Neural progenitor cell (in vitro differentiated cells): ENCODE data around the gene C2orf69. TPM values are rescaled to one million over a fixed set of nuclear protein-coding genes. Genes with fewer than 3 reads are reported as not detected.
A peak's percentile ranks its signal among the peaks of the same experiment; 100 is the strongest.

ENCODE experiments used
- DNase-seq: peaks from one replicate; pipeline ENCODE4 v3.0.0-alpha.2; 2016; ENCODE audit warnings: low spot score
- H2AFZ ChIP-seq: fragments of 200-600 bp; sonication (generic); replicated peaks from 2 replicates; pipeline ENCODE4 v1.6.1; 2016; ENCODE audit warnings: antibody characterized with exemption
- H3F3A ChIP-seq: fragments of 200-600 bp; sonication (generic); 2 replicates; pipeline ENCODE4 v1.6.1; 2016; ENCODE audit warnings: antibody characterized with exemption, low read depth
- H3K27ac ChIP-seq: fragments of 200-600 bp; sonication (generic); 2 replicates; pipeline ENCODE4 v1.5.1; 2016; ENCODE audit warnings: mild to moderate bottlenecking
- H3K27me3 ChIP-seq: fragments of 200-600 bp; sonication (generic); 2 replicates; pipeline ENCODE4 v1.6.1; 2016; ENCODE audit warnings: mild to moderate bottlenecking, moderate library complexity
- H3K36me3 ChIP-seq: fragments of 200-600 bp; sonication (generic); 2 replicates; pipeline ENCODE4 v1.5.1; 2016
- H3K4me1 ChIP-seq: fragments of 200-600 bp; sonication (generic); 2 replicates; pipeline ENCODE4 v1.6.1; 2016; ENCODE audit warnings: mixed run types
- H3K4me2 ChIP-seq: fragments of 200-600 bp; sonication (generic); 2 replicates; pipeline ENCODE4 v1.6.1; 2016
- H3K4me3 ChIP-seq: fragments of 200-600 bp; sonication (generic); 2 replicates; pipeline ENCODE4 v1.5.1; 2016
- H3K79me2 ChIP-seq: fragments of 200-600 bp; sonication (generic); 2 replicates; pipeline ENCODE4 v1.6.1; 2016; ENCODE audit warnings: low read depth
- H3K9ac ChIP-seq: fragments of 200-600 bp; sonication (generic); 2 replicates; pipeline ENCODE4 v1.6.1; 2016
- H3K9me3 ChIP-seq: fragments of 200-600 bp; sonication (generic); 2 replicates; pipeline ENCODE4 v1.5.1; 2016; ENCODE audit warnings: low read depth
- H4K20me1 ChIP-seq: fragments of 200-600 bp; sonication (generic); 2 replicates; pipeline ENCODE4 v1.6.1; 2016; ENCODE audit warnings: low read depth
- H3K27ac Mint-ChIP-seq: 3 replicates; pipeline ENCODE4 v1.8.0; 2021; ENCODE audit warnings: mixed read lengths
- H3K27me3 Mint-ChIP-seq: 2 replicates; pipeline ENCODE4 v1.8.0; 2022; ENCODE audit warnings: low read depth, mild to moderate bottlenecking, inconsistent platforms, moderate library complexity, mixed read lengths; ENCODE audit not compliant: insufficient read depth
- H3K36me3 Mint-ChIP-seq: 3 replicates; pipeline ENCODE4 v1.8.0; 2021; ENCODE audit warnings: mixed read lengths
- H3K4me1 Mint-ChIP-seq: 3 replicates; pipeline ENCODE4 v1.8.0; 2021; ENCODE audit warnings: mixed read lengths
- H3K4me3 Mint-ChIP-seq: 3 replicates; pipeline ENCODE4 v1.8.0; 2021; ENCODE audit warnings: mild to moderate bottlenecking, moderate library complexity, mixed read lengths
- H3K9me3 Mint-ChIP-seq: 3 replicates; pipeline ENCODE4 v1.8.0; 2020; ENCODE audit warnings: mixed read lengths
- CTCF ChIP-seq: fragments of 200-600 bp; sonication (generic); IDR thresholded peaks from 2 replicates; pipeline ENCODE4 v1.5.1; 2017; ENCODE audit warnings: antibody characterized with exemption, mild to moderate bottlenecking
- EZH2 ChIP-seq: fragments of 200-600 bp; sonication (generic); IDR thresholded peaks from 2 replicates; pipeline ENCODE4 v1.6.1; 2017; ENCODE audit warnings: antibody characterized with exemption, mild to moderate bottlenecking, moderate library complexity
- EZH2phosphoT487 ChIP-seq: fragments of 200-600 bp; sonication (generic); IDR thresholded peaks from 2 replicates; pipeline ENCODE4 v1.6.1; 2017; ENCODE audit warnings: antibody characterized with exemption
- total RNA-seq: library from RNA; depleted of rRNA; stranded (reverse); fragments of >200 nt; gene quantifications from 2 replicates; pipeline ENCODE4 v1.2.3, GENCODE V29; 2015; ENCODE audit warnings: low replicate concordance

C2orf69 gene
- total RNA-seq, 1 donor from 2014 or later = 43.8 TPM

GRCh38 chr2:199955007-199955338 is 43.9 kb downstream of the C2orf69 start:
- Mint-ChIP-seq H3K27me3 (no peaks in the 10 kb centered on the region), H3K4me1 (peaks cover 31% of the 10 kb centered on the region), H3K9me3 (no peaks in the 10 kb centered on the region), H3K4me3 (peak overlapping the region; percentile 98), H3K36me3 (peaks cover 4% of the 10 kb centered on the region), H3K27ac (peak overlapping the region; percentile 96)
- Histone ChIP-seq H3K27ac (peak overlapping the region; percentile 98), H2AFZ (peak overlapping the region; percentile 98), H3K27me3 (no peaks in the 10 kb centered on the region), H3K4me1 (peaks cover 9% of the 10 kb centered on the region), H3K9ac (peak overlapping the region; percentile 92), H4K20me1 (peaks cover 4% of the 10 kb centered on the region), H3K36me3 (peaks cover 11% of the 10 kb centered on the region), H3K4me2 (peak overlapping the region; percentile 78), H3K79me2 (peaks cover 93% of the 10 kb centered on the region), H3K9me3 (no peaks in the 10 kb centered on the region), H3F3A (peaks cover 20% of the 10 kb centered on the region), H3K4me3 (peak overlapping the region; percentile 74)
- peak; percentile 59 for DNase-seq
- TF ChIP-seq EZH2phosphoT487 = no peak
- no peak for TF ChIP-seq CTCF
- TF ChIP-seq EZH2 = no peak

GRCh38 chr2:199955339-199956061 is 44.4 kb downstream of the C2orf69 start, which contains the start of the genes MAIP1 and TYW5:
Gene MAIP1, plus strand, starts transcription at chr2:199955582. Its CDS starts 217 bp downstream, at chr2:199955799.
Gene TYW5, minus strand, starts transcription at chr2:199955491. Its CDS starts 21 bp downstream, at chr2:199955470.
- H3K4me1 ChIP-seq = peaks cover 9% of the 10 kb centered on the region
- H3K79me2 ChIP-seq = peaks cover 87% of the 10 kb centered on the region
- Mint-ChIP-seq H3K27me3 (no peaks in the 10 kb centered on the region), H3K36me3 (peaks cover 4% of the 10 kb centered on the region), H3K27ac (peak within 1 kb of the TSS; percentile 96), H3K4me1 (peaks cover 31% of the 10 kb centered on the region), H3K4me3 (peak within 1 kb of the TSS; percentile 98), H3K9me3 (no peaks in the 10 kb centered on the region)
- no peaks in the 10 kb centered on the region for H3K9me3 ChIP-seq
- peaks cover 4% of the 10 kb centered on the region for H4K20me1 ChIP-seq
- H3K27me3 ChIP-seq = no peaks in the 10 kb centered on the region
- peak within 1 kb of the TSS; percentile 74 for H3K4me3 ChIP-seq
- H3K27ac ChIP-seq = peak within 1 kb of the TSS; percentile 98
- peaks cover 20% of the 10 kb centered on the region for H3F3A ChIP-seq
- H3K9ac ChIP-seq = peak within 1 kb of the TSS; percentile 92
- no peak for TF ChIP-seq EZH2phosphoT487
- peak; percentile 26 for TF ChIP-seq CTCF
- peak within 1 kb of the TSS; percentile 78 for H3K4me2 ChIP-seq
- peak within 1 kb of the TSS; percentile 98 for H2AFZ ChIP-seq
- peak; percentile 86 for DNase-seq
- peaks cover 16% of the 10 kb centered on the region for H3K36me3 ChIP-seq

- DNase-seq = peak; percentile 6
- H3K4me1 Mint-ChIP-seq = peaks cover 31% of the 10 kb centered on the region
- H2AFZ ChIP-seq = peak overlapping the region; percentile 98
- H3K36me3 ChIP-seq = peaks cover 20% of the 10 kb centered on the region
- H3K4me3 Mint-ChIP-seq = peak overlapping the region; percentile 98
- TF ChIP-seq EZH2phosphoT487 = no peak
- peaks cover 9% of the 10 kb centered on the region for H3K4me1 ChIP-seq
- peak overlapping the region; percentile 74 for H3K4me3 ChIP-seq
- H3K27ac Mint-ChIP-seq = peak overlapping the region; percentile 96
- H3K9ac ChIP-seq = peak overlapping the region; percentile 92
- H3K27me3 Mint-ChIP-seq = no peaks in the 10 kb centered on the region
- H3K27ac ChIP-seq = peak overlapping the region; percentile 98
- no peaks in the 10 kb centered on the region for H3K9me3 ChIP-seq
- H3K27me3 ChIP-seq = no peaks in the 10 kb centered on the region
- peak overlapping the region; percentile 78 for H3K4me2 ChIP-seq
- H4K20me1 ChIP-seq = peaks cover 4% of the 10 kb centered on the region
- H3K36me3 Mint-ChIP-seq = peaks cover 4% of the 10 kb centered on the region
- H3F3A ChIP-seq = peaks cover 20% of the 10 kb centered on the region
- no peaks in the 10 kb centered on the region for H3K9me3 Mint-ChIP-seq
- peaks cover 82% of the 10 kb centered on the region for H3K79me2 ChIP-seq
Observed at GRCh38 chr2:199956062-199956380, 44.9 kb downstream of the C2orf69 start.

GRCh38 chr2:199958014-199958413 is 46.9 kb downstream of the C2orf69 start:
- H3K36me3 ChIP-seq = peaks cover 31% of the 10 kb centered on the region
- no peak overlapping the region for H3K27ac ChIP-seq
- H3K36me3 Mint-ChIP-seq = peaks cover 12% of the 10 kb centered on the region
- no peaks in the 10 kb centered on the region for H3K9me3 Mint-ChIP-seq
- H3K27me3 Mint-ChIP-seq = no peaks in the 10 kb centered on the region
- H4K20me1 ChIP-seq = no peaks in the 10 kb centered on the region
- peaks cover 31% of the 10 kb centered on the region for H3K4me1 Mint-ChIP-seq
- DNase-seq = no peak
- no peak overlapping the region for H3K27ac Mint-ChIP-seq
- no peaks in the 10 kb centered on the region for H3K9me3 ChIP-seq
- H2AFZ ChIP-seq = no peak overlapping the region
- no peak overlapping the region for H3K4me3 ChIP-seq
- H3K4me2 ChIP-seq = no peak overlapping the region
- H3K4me3 Mint-ChIP-seq = peak overlapping the region; percentile 48
- peaks cover 63% of the 10 kb centered on the region for H3K79me2 ChIP-seq
- peaks cover 9% of the 10 kb centered on the region for H3K4me1 ChIP-seq
- TF ChIP-seq EZH2phosphoT487 = no peak
- TF ChIP-seq CTCF = no peak
- no peak for TF ChIP-seq EZH2
- H3K27me3 ChIP-seq = no peaks in the 10 kb centered on the region
- no peak overlapping the region for H3K9ac ChIP-seq
- peaks cover 20% of the 10 kb centered on the region for H3F3A ChIP-seq
